DMS153 (cell line): ENCODE measurements around the gene HS3ST5.
"Not testable (repeated sequence)": the region's sequence is repeated elsewhere in the genome, so short reads cannot be mapped to it uniquely, and the experiment has no call there.

ENCODE experiments used
- DNase-seq: peaks from one replicate; lab custom pipeline; 2025; lab: John Stamatoyannopoulos, UW

HS3ST5 gene

GRCh38 chr6:114090626-114091025 is 252.2 kb downstream of the HS3ST5 start:
- no peak for DNase-seq

- no peak for DNase-seq
Measured at GRCh38 chr6:114087496-114087895, 255.3 kb downstream of the HS3ST5 start.

GRCh38 chr6:114085211-114085610 is 257.6 kb downstream of the HS3ST5 start:
- DNase-seq: no peak

GRCh38 chr6:114084327-114084890 is 258.4 kb downstream of the HS3ST5 start:
- no peak for DNase-seq

GRCh38 chr6:114083251-114083650 is 259.6 kb downstream of the HS3ST5 start:
- no peak for DNase-seq

- DNase-seq: no peak
Measured at GRCh38 chr6:114081730-114082129, 261.1 kb downstream of the HS3ST5 start.

- no peak for DNase-seq
Measured at GRCh38 chr6:114080891-114081510, 261.8 kb downstream of the HS3ST5 start.

GRCh38 chr6:114080410-114080809 is 262.4 kb downstream of the HS3ST5 start:
- not testable (repeated sequence) for DNase-seq

GRCh38 chr6:114075777-114076176 is 267.0 kb downstream of the HS3ST5 start:
- DNase-seq: no peak

- DNase-seq: no peak
Measured at GRCh38 chr6:114075300-114075699, 267.5 kb downstream of the HS3ST5 start.

GRCh38 chr6:114068771-114069170 is 274.1 kb downstream of the HS3ST5 start:
- DNase-seq: no peak

- no peak for DNase-seq
Measured at GRCh38 chr6:114068116-114068515, 274.7 kb downstream of the HS3ST5 start.

GRCh38 chr6:114064862-114065261 is 278.0 kb downstream of the HS3ST5 start:
- no peak for DNase-seq

GRCh38 chr6:114063956-114064355 is 278.9 kb downstream of the HS3ST5 start:
- DNase-seq: no peak

GRCh38 chr6:114062199-114062598 is 280.6 kb downstream of the HS3ST5 start:
- no peak for DNase-seq

GRCh38 chr6:114061741-114062140 is 281.1 kb downstream of the HS3ST5 start:
- DNase-seq: no peak

- no peak for DNase-seq
Measured at GRCh38 chr6:114061116-114061515, 281.7 kb downstream of the HS3ST5 start.

- no peak for DNase-seq
Measured at GRCh38 chr6:114058435-114058834, 284.4 kb downstream of the HS3ST5 start.

GRCh38 chr6:114055763-114056162 is 287.1 kb downstream of the HS3ST5 start:
- DNase-seq: no peak

- no peak for DNase-seq
Measured at GRCh38 chr6:114055349-114055748, 287.5 kb downstream of the HS3ST5 start.

GRCh38 chr6:114053791-114054190 is 289.0 kb downstream of the HS3ST5 start:
- DNase-seq: no peak

GRCh38 chr6:114052141-114052540 is 290.7 kb downstream of the HS3ST5 start:
- no peak for DNase-seq

GRCh38 chr6:114051031-114051430 is 291.8 kb downstream of the HS3ST5 start:
- peak; percentile 67 for DNase-seq

GRCh38 chr6:114049367-114049966 is 293.4 kb downstream of the HS3ST5 start:
- DNase-seq: no peak
